Pancreas (tissue), 10 donors: ENCODE data around the gene RPS5. TPM values are rescaled to one million over a fixed set of nuclear protein-coding genes. Genes with fewer than 3 reads are reported as not detected.

Experiments used
- ATAC-seq, 4 donors: fragments of 200-7000 bp; cut with Tn5 transposase; one replicate each; pipeline versions ENCODE4 v1.8.0 to v1.9.1; 2020; ENCODE audit warnings: mild to moderate bottlenecking in 4 of 4, moderate library complexity in 4 of 4
- DNase-seq, 6 donors: peaks; one replicate each; pipeline ENCODE4 v3.0.0-alpha.2; 2020
- FAIRE-seq: peaks from 2 replicates; lab custom pipeline; 2012; peaks lifted over from hg19 to GRCh38; lab: Jason Lieb, UNC
- H3K27ac ChIP-seq, 4 donors: fragments of 200-600 bp; sonication (generic); 1 replicate in 3 of 4; 2 replicates in 1 of 4; pipeline versions ENCODE4 v1.5.0 to v1.8.0; 2020
- H3K27me3 ChIP-seq, 4 donors: fragments of 200-600 bp; one replicate each; pipeline ENCODE4 v1.8.0; 2021
- H3K36me3 ChIP-seq, 3 donors: fragments of 200-600 bp; sonication (generic) in 1 of 3; one replicate each; pipeline versions ENCODE4 v1.5.0 to v1.8.0; 2020 to 2021
- H3K4me1 ChIP-seq, 3 donors: fragments of 200-600 bp; one replicate each; pipeline ENCODE4 v1.8.0; 2021
- H3K4me3 ChIP-seq, 4 donors: fragments of 200-600 bp; sonication (generic) in 2 of 4; one replicate each; pipeline versions ENCODE4 v1.5.0 to v1.8.0; 2020 to 2021
- H3K9me3 ChIP-seq, 4 donors: fragments of 200-600 bp; one replicate each; pipeline ENCODE4 v1.8.0; 2021
- WGBS, 2 donors: extraction: QIAGEN DNeasy Blood & Tissue Kit; methylation state at CpG; one replicate each; pipeline ENCODE4 v1.1.7; 2013; 5-methylcytosine and 5-hydroxymethylcytosine counted together
- intact Hi-C, 3 donors: fragments of 100-400 bp; cut with DNase I; formaldehyde crosslinking; loops; one replicate each; pipeline versions ENCODE4 v1.11.1 to v1.14.2; 2022
- polyA plus RNA-seq, 2 donors: library from polyadenylated mRNA; stranded (reverse); fragments of 200-250 nt; gene quantifications; one replicate each; pipeline ENCODE4 v1.2.3, GENCODE V29; 2013
- total RNA-seq, 6 donors: library from RNA; stranded (reverse); fragmentation: NEBNext Ultra II Directional in 4 of 6; extraction: Animal tissue kit (Norgen Biotek cat#: 25700) in 4 of 6; gene quantifications; one replicate each; pipeline versions ENCODE4 v1.2.1 to v1.2.4, GENCODE V29; 2021 to 2023
- TF ChIP-seq, protein P1 (sequence below), 4 donors: fragments of 200-600 bp; sonication (generic) in 3 of 4; IDR thresholded peaks; one replicate each; pipeline versions ENCODE4 v1.5.0 to v1.8.0; 2021; ENCODE audit warnings: antibody characterized with exemption in 4 of 4
- donor health status: healthy with polysubstance abuse.
- donor health status: DM: no; HTN: no; CAD: no; lungs with moderate emphysema.
- donor health status: DM: no; HTN: no; CAD: no.
- donor health status: control.
- donor health status: control.
- donor health status: Bipolar disorder and iron deficiency.
- donor health status: DM: yes; HTN: yes; CAD: no.
- donor health status: DM: no; HTN: no; CAD: no.
- donor health status: DM: no; HTN: no; CAD: no.
- donor health status: DM: yes; HTN: yes; CAD: no.

The RPS5 gene
- total and polyA plus RNA-seq, 8 donors, result 637 to 1,373 (median 841) TPM

DNA sequence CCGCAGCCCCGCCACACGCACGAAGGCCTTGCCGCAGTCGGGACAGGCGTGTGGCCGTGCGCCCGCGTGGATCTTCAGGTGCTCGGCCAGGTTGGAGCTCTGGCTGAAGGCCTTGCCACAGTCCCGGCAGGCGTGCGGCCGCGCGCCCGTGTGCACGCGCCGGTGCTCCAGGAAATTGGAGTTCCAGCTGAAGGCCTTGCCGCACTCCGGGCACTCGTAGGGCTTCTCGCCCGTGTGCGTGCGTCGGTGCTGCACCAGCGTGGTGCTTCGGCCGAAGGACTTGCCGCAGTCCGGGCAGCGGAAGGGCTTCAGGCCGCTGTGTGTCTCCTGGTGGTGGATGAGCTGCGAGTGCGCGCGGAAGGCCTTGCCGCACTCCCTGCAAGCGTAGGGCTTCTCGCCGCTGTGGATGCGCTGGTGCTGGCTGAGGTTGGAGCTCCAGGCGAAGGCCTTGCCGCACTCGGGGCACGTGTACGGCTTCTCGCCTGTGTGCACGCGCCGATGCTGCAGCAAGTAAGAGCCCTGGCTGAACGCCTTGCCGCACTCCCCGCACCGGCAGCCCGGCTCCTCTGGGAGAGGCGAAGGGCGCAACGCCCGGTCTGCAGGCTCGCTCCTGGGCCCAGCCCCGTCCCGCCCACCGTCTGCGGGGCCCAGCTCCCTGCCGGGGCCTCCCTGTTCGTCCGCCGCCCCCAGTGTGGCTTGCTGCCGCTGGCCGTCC, 30.1 kb upstream of the RPS5 start:
- peak overlapping the region in 1 of 4 donors; percentile 22 for H3K4me3 ChIP-seq
- H3K27me3 ChIP-seq, result peaks cover 0 to 4% (median 0%) of the 10 kb centered on the region in 4 donors
- FAIRE-seq, result no peak

DNA sequence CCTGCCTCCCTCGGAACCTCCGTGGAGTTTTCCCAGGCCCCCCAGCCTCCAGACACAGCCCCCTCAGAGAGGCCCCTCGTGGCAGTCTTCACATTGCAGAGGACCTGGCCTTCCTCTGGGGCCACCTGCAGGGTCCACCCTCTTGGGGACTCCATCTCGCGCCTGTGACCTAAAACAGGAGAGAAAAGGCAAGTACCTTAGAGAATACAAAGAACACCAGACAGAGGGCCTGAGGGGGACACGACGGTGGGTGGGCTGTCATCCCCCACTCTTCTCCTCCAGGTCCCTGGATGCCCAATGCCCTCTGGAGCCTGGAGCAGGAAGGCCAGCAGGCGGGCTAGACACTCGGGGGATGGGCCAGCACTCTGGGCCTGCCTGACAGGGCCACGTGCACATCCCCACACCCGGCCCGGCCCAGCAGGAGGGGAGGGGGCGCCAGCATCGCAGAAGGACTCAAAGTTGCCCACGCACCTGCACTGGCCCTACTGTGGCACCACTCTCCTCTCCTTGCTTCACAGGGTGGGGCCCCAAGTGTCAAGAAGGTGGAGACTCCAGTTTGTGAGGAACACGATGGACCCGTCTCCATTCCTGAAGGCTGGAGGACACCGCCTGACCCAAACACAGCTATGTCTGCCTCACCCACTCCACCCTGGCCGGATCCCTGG, 29.5 kb upstream of the RPS5 start:
- H3K27ac ChIP-seq, result no peak overlapping the region

More for the DNA sequence above, 30.1 kb upstream of the RPS5 start:
- Histone ChIP-seq H3K9me3 (no peaks in the 10 kb centered on the region), H3K27ac (no peak overlapping the region), H3K4me1 (no peaks in the 10 kb centered on the region), H3K36me3 (no peaks in the 10 kb centered on the region)
- DNase-seq, result no peak
- intact Hi-C loops, result no loop called here
- TF ChIP-seq, protein P1, sequence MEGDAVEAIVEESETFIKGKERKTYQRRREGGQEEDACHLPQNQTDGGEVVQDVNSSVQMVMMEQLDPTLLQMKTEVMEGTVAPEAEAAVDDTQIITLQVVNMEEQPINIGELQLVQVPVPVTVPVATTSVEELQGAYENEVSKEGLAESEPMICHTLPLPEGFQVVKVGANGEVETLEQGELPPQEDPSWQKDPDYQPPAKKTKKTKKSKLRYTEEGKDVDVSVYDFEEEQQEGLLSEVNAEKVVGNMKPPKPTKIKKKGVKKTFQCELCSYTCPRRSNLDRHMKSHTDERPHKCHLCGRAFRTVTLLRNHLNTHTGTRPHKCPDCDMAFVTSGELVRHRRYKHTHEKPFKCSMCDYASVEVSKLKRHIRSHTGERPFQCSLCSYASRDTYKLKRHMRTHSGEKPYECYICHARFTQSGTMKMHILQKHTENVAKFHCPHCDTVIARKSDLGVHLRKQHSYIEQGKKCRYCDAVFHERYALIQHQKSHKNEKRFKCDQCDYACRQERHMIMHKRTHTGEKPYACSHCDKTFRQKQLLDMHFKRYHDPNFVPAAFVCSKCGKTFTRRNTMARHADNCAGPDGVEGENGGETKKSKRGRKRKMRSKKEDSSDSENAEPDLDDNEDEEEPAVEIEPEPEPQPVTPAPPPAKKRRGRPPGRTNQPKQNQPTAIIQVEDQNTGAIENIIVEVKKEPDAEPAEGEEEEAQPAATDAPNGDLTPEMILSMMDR (IDR thresholded peaks at IDR 0.05), result no peak
- 66 to 72% methylated on average over 73 to 75 of the region's 75 CpGs for WGBS, 2 donors
- no peak for ATAC-seq

DNA sequence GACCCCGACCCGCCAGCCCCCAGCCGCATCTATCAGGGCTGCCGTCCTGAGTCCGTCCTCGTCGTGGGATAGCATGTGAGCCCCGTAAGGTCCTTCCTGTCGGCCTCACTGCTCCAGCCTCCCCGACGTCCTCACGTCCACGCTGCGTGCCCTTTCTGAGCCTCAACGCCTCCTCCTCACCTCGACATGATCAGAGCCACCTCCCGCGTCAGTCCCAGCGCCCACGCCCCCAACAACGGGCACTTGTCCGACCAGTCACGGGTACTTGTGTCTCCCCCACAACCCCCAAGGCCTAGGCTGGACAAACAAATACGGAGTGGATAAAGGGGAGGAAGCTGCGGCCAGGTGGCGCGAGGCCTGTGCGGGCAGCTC, 25.2 kb upstream of the RPS5 start:
- no peak for FAIRE-seq
- no peaks in the 10 kb centered on the region for H3K27me3 ChIP-seq
- peak in 5 of 6 donors; percentile 48 to 86 (median 63) for DNase-seq
- peak; percentile 25 to 39 (median 33) for ATAC-seq
- no peaks in the 10 kb centered on the region for H3K4me1 ChIP-seq
- intact Hi-C loops, result no loop called here
- peak overlapping the region; percentile 78 to 91 (median 83) for H3K27ac ChIP-seq
- WGBS, 2 donors, result 3% methylated on average over 28 of the region's 28 CpGs
- TF ChIP-seq, protein P1 (IDR thresholded peaks at IDR 0.05), result no peak
- peak overlapping the region; percentile 38 to 65 (median 58) for H3K4me3 ChIP-seq
- no peaks in the 10 kb centered on the region for H3K9me3 ChIP-seq
- no peaks in the 10 kb centered on the region for H3K36me3 ChIP-seq

More for the DNA sequence above, 29.5 kb upstream of the RPS5 start:
- Histone ChIP-seq H3K4me1 (no peaks in the 10 kb centered on the region), H3K9me3 (no peaks in the 10 kb centered on the region), H3K4me3 (no peak overlapping the region), H3K36me3 (no peaks in the 10 kb centered on the region), H3K27me3 (peaks cover 0 to 4% (median 0%) of the 10 kb centered on the region in 4 donors)
- ATAC-seq, result no peak
- WGBS, 2 donors, result 72 to 77% methylated on average over 19 of the region's 19 CpGs
- TF ChIP-seq, protein P1 (IDR thresholded peaks at IDR 0.05), result no peak
- no peak for FAIRE-seq
- DNase-seq, result no peak
- intact Hi-C loops, result no loop called here

GRCh38 chr19:58362272-58362994, 24.6 kb upstream of the RPS5 start, which contains the start of gene ZNF497:
ZNF497 (minus strand) TSS chr19:58362751; CDS start chr19:58357635, 5,116 bp downstream.
- intact Hi-C loops, result no loop called here
- FAIRE-seq, result no peak
- no peaks in the 10 kb centered on the region for H3K4me1 ChIP-seq
- DNase-seq, result peak; percentile 96 to 99 (median 97)
- peak within 1 kb of the TSS; percentile 38 to 65 (median 58) for H3K4me3 ChIP-seq
- H3K27me3 ChIP-seq, result no peaks in the 10 kb centered on the region
- ATAC-seq, result peak; percentile 94 to 97 (median 95)
- TF ChIP-seq, protein P1 (IDR thresholded peaks at IDR 0.05), result no peak
- 0% methylated on average over 63 to 74 of the region's 74 CpGs for WGBS, 2 donors
- peak within 1 kb of the TSS; percentile 78 to 91 (median 83) for H3K27ac ChIP-seq
- H3K9me3 ChIP-seq, result no peaks in the 10 kb centered on the region
- no peaks in the 10 kb centered on the region for H3K36me3 ChIP-seq
